ENCODE measurements around the gene CCT6B. TPM values are rescaled to one million over a fixed set of nuclear protein-coding genes. Genes with fewer than 3 reads are reported as not detected.
A peak's percentile ranks its signal among the peaks of the same experiment; 100 is the strongest.

CCT6B gene
- total RNA-seq, 2 experiments from 2014 or later: 4.6 to 4.9 TPM

DNA sequence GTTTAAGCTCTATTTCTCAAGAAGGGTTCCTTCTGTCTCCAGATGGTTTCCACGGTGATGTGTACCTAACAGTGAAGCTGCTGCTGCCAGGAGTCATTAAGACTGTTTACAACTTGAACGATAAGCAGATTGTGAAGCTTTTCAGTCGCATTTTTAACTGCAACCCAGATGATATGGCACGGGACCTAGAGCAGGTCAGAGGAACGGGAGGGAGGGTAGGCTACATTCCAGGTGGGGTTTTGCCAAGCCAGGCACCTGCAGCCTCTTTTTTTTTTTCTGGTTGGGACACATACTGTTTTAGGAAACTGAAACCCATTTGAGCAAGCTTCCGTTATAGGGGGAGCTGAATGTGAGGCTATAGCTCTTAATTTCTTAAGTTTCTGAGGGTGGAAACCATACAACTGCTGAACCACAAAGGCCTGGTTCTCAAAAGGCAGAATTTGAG, 29.7 kb upstream of the CCT6B start:
- Mint-ChIP-seq H3K9me3 (no peaks in the 10 kb centered on the region), H3K36me3 (ENCODE audit: low read depth) (peaks cover 92% of the 10 kb centered on the region), H3K4me3 (no peak overlapping the region), H3K4me1 (ENCODE audit: low read depth) (peaks cover 5% of the 10 kb centered on the region), H3K27me3 (no peaks in the 10 kb centered on the region), H3K27ac (no peak overlapping the region)
- intact Hi-C loops (cut with DNase I, micrococcal nuclease): no loop called here
- DNase-seq (peak in 2 of 14 experiments; percentile 11 to 14), ATAC-seq (ENCODE audit: poor library complexity) (no peak)
- Histone ChIP-seq H3K4me3 (ENCODE audit: low read length) (no peak overlapping the region), H3K4me1 (ENCODE audit: insufficient read depth, low read length) (no peaks in the 10 kb centered on the region), H3K27ac (ENCODE audit: low read depth in 1 of 2, low read length in 2 of 2) (no peak overlapping the region), H3K9me3 (ENCODE audit: control insufficient read depth in 1 of 2, insufficient read depth in 1 of 2, low read length in 2 of 2) (no peaks in the 10 kb centered on the region), H3K36me3 (ENCODE audit: insufficient read depth, low read length) (peaks cover 85% of the 10 kb centered on the region), H3K27me3 (ENCODE audit: control insufficient read depth in 1 of 2, insufficient read depth in 2 of 2, low read length in 2 of 2) (no peaks in the 10 kb centered on the region)
- ChIA-PET CTCF (interaction anchor here (1.3 kb wide), 1 partner anchor 772 kb away, joined by 3 read pairs; no protein-coding TSS in a partner anchor), POLR2A (interaction anchor here (1.2 to 2.0 kb wide), 3 partner anchors 10 to 128 kb away, joined by 3 to 6 read pairs (median 6); partner anchors contain the start of genes LIG3 and RFFL)
- TF ChIP-seq, protein P1, sequence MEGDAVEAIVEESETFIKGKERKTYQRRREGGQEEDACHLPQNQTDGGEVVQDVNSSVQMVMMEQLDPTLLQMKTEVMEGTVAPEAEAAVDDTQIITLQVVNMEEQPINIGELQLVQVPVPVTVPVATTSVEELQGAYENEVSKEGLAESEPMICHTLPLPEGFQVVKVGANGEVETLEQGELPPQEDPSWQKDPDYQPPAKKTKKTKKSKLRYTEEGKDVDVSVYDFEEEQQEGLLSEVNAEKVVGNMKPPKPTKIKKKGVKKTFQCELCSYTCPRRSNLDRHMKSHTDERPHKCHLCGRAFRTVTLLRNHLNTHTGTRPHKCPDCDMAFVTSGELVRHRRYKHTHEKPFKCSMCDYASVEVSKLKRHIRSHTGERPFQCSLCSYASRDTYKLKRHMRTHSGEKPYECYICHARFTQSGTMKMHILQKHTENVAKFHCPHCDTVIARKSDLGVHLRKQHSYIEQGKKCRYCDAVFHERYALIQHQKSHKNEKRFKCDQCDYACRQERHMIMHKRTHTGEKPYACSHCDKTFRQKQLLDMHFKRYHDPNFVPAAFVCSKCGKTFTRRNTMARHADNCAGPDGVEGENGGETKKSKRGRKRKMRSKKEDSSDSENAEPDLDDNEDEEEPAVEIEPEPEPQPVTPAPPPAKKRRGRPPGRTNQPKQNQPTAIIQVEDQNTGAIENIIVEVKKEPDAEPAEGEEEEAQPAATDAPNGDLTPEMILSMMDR (IDR thresholded peaks at IDR 0.05): no peak

DNA sequence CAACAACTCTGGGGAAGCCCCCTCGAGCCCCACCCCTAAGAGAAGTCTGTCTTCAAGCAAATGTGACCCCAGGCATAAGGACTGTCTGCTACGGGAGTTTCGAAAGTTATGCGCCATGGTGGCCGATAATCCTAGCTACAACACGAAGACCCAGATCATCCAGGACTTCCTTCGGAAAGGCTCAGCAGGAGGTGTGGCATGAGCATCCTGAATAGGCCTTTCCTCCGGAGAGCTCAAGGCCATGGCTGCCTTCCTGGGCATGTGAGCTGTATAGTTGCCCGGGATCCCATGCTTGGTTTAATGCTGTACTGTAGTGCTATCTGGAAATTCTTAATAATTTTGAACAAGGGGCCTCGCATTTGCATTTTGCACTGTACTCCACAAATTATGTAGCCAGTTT, 28.2 kb upstream of the CCT6B start:
- DNase-seq: no peak
- Mint-ChIP-seq H3K4me3 (no peak overlapping the region), H3K27ac (no peak overlapping the region), H3K9me3 (no peaks in the 10 kb centered on the region), H3K4me1 (ENCODE audit: low read depth) (peaks cover 17% of the 10 kb centered on the region), H3K36me3 (ENCODE audit: low read depth) (peaks cover 88% of the 10 kb centered on the region), H3K27me3 (no peaks in the 10 kb centered on the region)
- ChIA-PET POLR2A (no interaction called here), CTCF (interaction anchor here (0.8 to 1.4 kb wide), 2 partner anchors 74 to 130 kb away, joined by 3 to 4 read pairs; partner anchors contain the start of genes RAD51D and RFFL)
- no peaks in the 10 kb centered on the region for H3K27me3 ChIP-seq (ENCODE audit: control insufficient read depth in 1 of 2, insufficient read depth in 2 of 2, low read length in 2 of 2)
- no peaks in the 10 kb centered on the region for H3K9me3 ChIP-seq (ENCODE audit: control insufficient read depth in 1 of 2, insufficient read depth in 1 of 2, low read length in 2 of 2)
- peaks cover 77% of the 10 kb centered on the region for H3K36me3 ChIP-seq (ENCODE audit: insufficient read depth, low read length)
- no peak overlapping the region for H3K27ac ChIP-seq (ENCODE audit: low read depth in 1 of 2, low read length in 2 of 2)
- H3K4me1 ChIP-seq (ENCODE audit: insufficient read depth, low read length): no peaks in the 10 kb centered on the region
- ATAC-seq (ENCODE audit: poor library complexity): no peak
- no peak overlapping the region for H3K4me3 ChIP-seq (ENCODE audit: low read length)
- intact Hi-C loops (cut with DNase I, micrococcal nuclease): loop anchor here in 1 of 2 experiments (10.0 kb wide), 1 partner anchor 565 kb away; no protein-coding TSS in a partner anchor
- TF ChIP-seq, protein P1 (IDR thresholded peaks at IDR 0.05): no peak

DNA sequence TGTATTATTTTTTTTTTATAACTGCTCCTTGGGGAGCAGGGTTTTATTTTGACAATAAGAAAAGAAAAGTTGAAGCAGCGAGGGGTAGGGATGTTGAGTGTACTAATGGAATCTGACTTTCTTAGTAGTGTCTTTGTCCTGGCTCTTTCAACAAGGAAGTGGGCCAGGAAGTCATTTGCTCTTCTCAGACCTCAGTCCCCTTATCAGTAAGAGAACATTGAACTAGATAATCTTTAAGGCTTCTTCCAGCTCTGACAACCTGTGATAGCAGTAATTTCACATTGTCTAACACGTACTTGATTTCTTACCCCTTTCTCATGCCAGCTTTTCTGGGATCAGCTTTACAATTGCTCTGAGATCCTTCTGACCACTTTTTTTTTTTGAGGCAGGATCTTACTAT, 27.4 kb upstream of the CCT6B start:
- CTCF ChIA-PET: interaction anchor here (0.8 to 1.4 kb wide), 2 partner anchors 75 to 131 kb away, joined by 3 to 4 read pairs; partner anchors contain the start of genes RAD51D and RFFL
- intact Hi-C loops (cut with DNase I, micrococcal nuclease): loop anchor here in 1 of 2 experiments (10.0 kb wide), 1 partner anchor 564 kb away; no protein-coding TSS in a partner anchor

More for the DNA sequence above, 27.4 kb upstream of the CCT6B start:
- no peak overlapping the region for H3K4me3 ChIP-seq (ENCODE audit: low read length)
- no peak overlapping the region for H3K27ac ChIP-seq (ENCODE audit: low read depth in 1 of 2, low read length in 2 of 2)
- no peaks in the 10 kb centered on the region for H3K9me3 Mint-ChIP-seq
- DNase-seq (no peak), ATAC-seq (ENCODE audit: poor library complexity) (no peak)
- no peaks in the 10 kb centered on the region for H3K9me3 ChIP-seq (ENCODE audit: control insufficient read depth in 1 of 2, insufficient read depth in 1 of 2, low read length in 2 of 2)
- no peak overlapping the region for H3K4me3 Mint-ChIP-seq
- no peaks in the 10 kb centered on the region for H3K27me3 Mint-ChIP-seq
- no peaks in the 10 kb centered on the region for H3K4me1 ChIP-seq (ENCODE audit: insufficient read depth, low read length)
- TF ChIP-seq, protein P1 (IDR thresholded peaks at IDR 0.05): no peak
- H3K36me3 Mint-ChIP-seq (ENCODE audit: low read depth): peaks cover 88% of the 10 kb centered on the region
- POLR2A ChIA-PET: interaction anchor here (0.6 kb wide), 1 partner anchor 1008 kb away, joined by 4 read pairs; no protein-coding TSS in a partner anchor
- no peak overlapping the region for H3K27ac Mint-ChIP-seq
- H3K4me1 Mint-ChIP-seq (ENCODE audit: low read depth): peaks cover 25% of the 10 kb centered on the region
- H3K27me3 ChIP-seq (ENCODE audit: control insufficient read depth in 1 of 2, insufficient read depth in 2 of 2, low read length in 2 of 2): no peaks in the 10 kb centered on the region
- H3K36me3 ChIP-seq (ENCODE audit: insufficient read depth, low read length): peaks cover 72% of the 10 kb centered on the region

All from CD4-positive, alpha-beta T cell (primary cell).